NCI-H128 (cell line): Measurements from ENCODE around the gene UBQLN4.

ENCODE experiments used
- DNase-seq: peaks from one replicate; lab custom pipeline; 2025; ENCODE audit not compliant: unreplicated experiment; lab: John Stamatoyannopoulos, UW

Gene UBQLN4

GRCh38 chr1:156053768-156054499 is at the start of gene UBQLN4:
UBQLN4 (minus strand) TSS chr1:156053798; CDS start chr1:156053701, 97 bp downstream.
- DNase-seq: peak; percentile 79

- no peak for DNase-seq
Observed at GRCh38 chr1:156102633-156103511, 49.3 kb upstream of the UBQLN4 start.

- no peak for DNase-seq
Observed at GRCh38 chr1:156101880-156102279, 48.3 kb upstream of the UBQLN4 start.

- no peak for DNase-seq
Observed at GRCh38 chr1:156100205-156100995, 46.8 kb upstream of the UBQLN4 start.

GRCh38 chr1:156099282-156099681 is 45.7 kb upstream of the UBQLN4 start:
- no peak for DNase-seq

GRCh38 chr1:156098784-156099183 is 45.2 kb upstream of the UBQLN4 start:
- DNase-seq: no peak

GRCh38 chr1:156097499-156098178 is 44.0 kb upstream of the UBQLN4 start:
- DNase-seq: no peak

GRCh38 chr1:156096640-156097391 is 43.2 kb upstream of the UBQLN4 start:
- DNase-seq: no peak

GRCh38 chr1:156095906-156096508 is 42.4 kb upstream of the UBQLN4 start:
- no peak for DNase-seq

GRCh38 chr1:156091610-156092009 is 38.0 kb upstream of the UBQLN4 start:
- DNase-seq: no peak

GRCh38 chr1:156090840-156091188 is 37.2 kb upstream of the UBQLN4 start:
- DNase-seq: peak; percentile 87

GRCh38 chr1:156090138-156090839 is 36.7 kb upstream of the UBQLN4 start:
- DNase-seq: no peak

- DNase-seq: no peak
Observed at GRCh38 chr1:156089704-156090103, 36.1 kb upstream of the UBQLN4 start.

- no peak for DNase-seq
Observed at GRCh38 chr1:156086256-156086662, 32.7 kb upstream of the UBQLN4 start.

GRCh38 chr1:156083800-156084790 is 30.5 kb upstream of the UBQLN4 start:
- DNase-seq: no peak

GRCh38 chr1:156082309-156083091 is 28.9 kb upstream of the UBQLN4 start, which contains the start of gene MEX3A:
MEX3A (minus strand) TSS chr1:156082465; CDS start chr1:156081998, 467 bp downstream.
- DNase-seq: peak; percentile 76

- no peak for DNase-seq
Observed at GRCh38 chr1:156081917-156082308, 28.3 kb upstream of the UBQLN4 start.
